GM12878 (cell line): ENCODE data around the gene ATG9A. TPM values are rescaled to one million over a fixed set of nuclear protein-coding genes. Genes with fewer than 3 reads are reported as not detected.
A peak's percentile ranks its signal among the peaks of the same experiment; 100 is the strongest.

Experiments used
- BCL3 ChIP-seq: IDR thresholded peaks from 2 replicates; pipeline ENCODE4 v1.6.1; 2011; ENCODE audit warnings: borderline replicate concordance, low read depth, mild to moderate bottlenecking, moderate library complexity, low read length; ENCODE audit not compliant: insufficient read depth, poor library complexity, severe bottlenecking
- BHLHE40 ChIP-seq, 2 experiments: fragments of 450-650 bp in 1 of 2; IDR thresholded peaks; 2 replicates each; pipeline ENCODE4 v1.6.1; 2011 to 2017; ENCODE audit warnings: low read depth in 2 of 2, borderline replicate concordance in 1 of 2, improper control_type of control experiment in 1 of 2, low read length in 1 of 2, mild to moderate bottlenecking in 1 of 2
- CBFB ChIP-seq: IDR thresholded peaks from 2 replicates; pipeline ENCODE4 v1.6.1; 2016; ENCODE audit warnings: antibody characterized with exemption, low read depth
- CTCF ChIP-seq, 3 experiments: IDR thresholded peaks in 2 of 3; conservative IDR thresholded peaks in 1 of 3; 2 replicates each; pipeline ENCODE4 v1.5.1; 2011; ENCODE audit warnings: low read depth in 3 of 3, low read length in 3 of 3, mild to moderate bottlenecking in 3 of 3, control low read depth in 2 of 3, moderate library complexity in 2 of 3, inconsistent platforms in 1 of 3, mixed read lengths in 1 of 3; ENCODE audit not compliant: control insufficient read depth in 2 of 3, insufficient read depth in 1 of 3; ENCODE audit errors: extremely low read depth in 1 of 3
- E2F8 ChIP-seq: fragments of 450-650 bp; IDR thresholded peaks from 2 replicates; pipeline ENCODE4 v1.6.1; 2018; ENCODE audit warnings: mild to moderate bottlenecking, low read depth, moderate library complexity; ENCODE audit not compliant: partially characterized antibody
- E4F1 ChIP-seq: fragments of 450-650 bp; IDR thresholded peaks from 2 replicates; pipeline ENCODE4 v1.6.1; 2018; ENCODE audit warnings: borderline replicate concordance, mild to moderate bottlenecking; ENCODE audit not compliant: partially characterized antibody
- HDAC2 ChIP-seq: fragments of 200-600 bp; sonication (generic); IDR thresholded peaks from 2 replicates; pipeline ENCODE4 v1.6.1; 2017
- IKZF2 ChIP-seq, 2 experiments: fragments of 450-650 bp; IDR thresholded peaks; 2 replicates each; pipeline ENCODE4 v1.6.1; 2017; ENCODE audit warnings: mild to moderate bottlenecking in 2 of 2, moderate library complexity in 2 of 2
- JUNB ChIP-seq: IDR thresholded peaks from 2 replicates; pipeline ENCODE4 v1.6.1; 2016; ENCODE audit warnings: antibody characterized with exemption, mild to moderate bottlenecking
- KAT2A ChIP-seq: conservative IDR thresholded peaks from 2 replicates; pipeline ENCODE4 v1.6.1; 2011; ENCODE audit warnings: low read depth, low read length; ENCODE audit not compliant: control insufficient read depth
- MYC ChIP-seq: IDR thresholded peaks from 2 replicates; pipeline ENCODE4 v1.6.1; 2011; ENCODE audit warnings: mild to moderate bottlenecking, low read length, moderate library complexity, inconsistent platforms; ENCODE audit not compliant: insufficient read depth, insufficient replicate concordance, insufficient read length, severe bottlenecking
- RCOR1 ChIP-seq: conservative IDR thresholded peaks from 2 replicates; pipeline ENCODE4 v1.6.1; 2012; ENCODE audit warnings: low read depth, low read length, improper control_type of control experiment
- SMAD1 ChIP-seq: fragments of 450-650 bp; IDR thresholded peaks from 2 replicates; pipeline ENCODE4 v1.6.1; 2018; ENCODE audit warnings: mild to moderate bottlenecking, low read depth; ENCODE audit not compliant: partially characterized antibody
- SRF ChIP-seq, 2 experiments: IDR thresholded peaks; 2 replicates each; pipeline ENCODE4 v1.6.1; 2011; ENCODE audit warnings: low read depth in 2 of 2, low read length in 2 of 2, mild to moderate bottlenecking in 1 of 2, moderate library complexity in 1 of 2
- TARDBP ChIP-seq: IDR thresholded peaks from 2 replicates; pipeline ENCODE4 v1.6.1; 2016; ENCODE audit warnings: borderline replicate concordance
- TBL1XR1 ChIP-seq: IDR thresholded peaks from 2 replicates; pipeline ENCODE4 v1.6.1; 2012; ENCODE audit warnings: low read depth, low read length, improper control_type of control experiment
- ZBTB4 ChIP-seq: fragments of 450-650 bp; formaldehyde crosslinking; IDR thresholded peaks from 2 replicates; pipeline ENCODE4 v1.4.0; 2022; ENCODE audit warnings: mild to moderate bottlenecking, moderate library complexity
- polyA plus RNA-seq, 11 experiments: library from polyadenylated mRNA; depleted of rRNA in 4 of 11; unstranded in 6 of 11; stranded (reverse) in 5 of 11; fragments of >200 nt; fragmentation: Nextera tagmentation in 4 of 11; fragmentation: Illumina TruSeq in 1 of 11; extraction: Ambion mirVana in 4 of 11; extraction: Trizol in 1 of 11; gene quantifications; 1 replicate in 1 of 11; 2 replicates in 10 of 11; pipeline versions ENCODE4 v1.2.1 to v1.2.3, GENCODE V29; 2011 to 2016; ENCODE audit warnings: inconsistent platforms in 2 of 11, missing spikeins in 2 of 11, low read depth in 1 of 11
- total RNA-seq, 4 experiments: library from RNA; depleted of rRNA in 3 of 4; stranded (reverse); fragments of >200 nt in 3 of 4; fragmentation: Illumina TruSeq in 1 of 4; extraction: Trizol in 1 of 4; gene quantifications; 2 replicates each; pipeline versions ENCODE4 v1.2.1 to v1.2.3, GENCODE V29; 2013 to 2021

ATG9A gene
- total and polyA plus RNA-seq, 10 of the 15 experiments (the other 5 are each of a cell fraction or from before 2014, with no cell fraction given), result 0.16 to 37.5 (median 14.6) TPM; not detected in 1

GRCh38 chr2:219230059-219230540 lies 664 bp upstream of the ATG9A start (continued):
- TF ChIP-seq CTCF (IDR thresholded peaks at IDR 0.05 in 2 of 3, conservative IDR thresholded peaks at IDR 0.05 in 1 of 3; ENCODE audit: control insufficient read depth in 2 of 3, extremely low read depth in 1 of 3, insufficient read depth in 1 of 3, low read depth in 3 of 3, low read length in 3 of 3) (no peak), KAT2A (no peak), JUNB (no peak), SRF (IDR thresholded peaks at IDR 0.05; ENCODE audit: low read depth in 2 of 2, low read length in 2 of 2) (no peak), BHLHE40 (IDR thresholded peaks at IDR 0.05; ENCODE audit: borderline replicate concordance in 1 of 2, low read depth in 2 of 2, low read length in 1 of 2) (peak; percentile 75; a peak in 3 of 4 replicates), ZBTB4 (CRISPR knock-in tag) (no peak), E4F1 (no peak), CBFB (no peak), IKZF2 (IDR thresholded peaks at IDR 0.05) (no peak), MYC (no peak), TARDBP (0 out of 2 replicates have a peak, but pooled peaks have one; percentile 12), E2F8 (peak; percentile 45), RCOR1 (no peak), BCL3 (no peak), HDAC2 (peak; percentile 24; the same call in 1 of the 2 replicates), SMAD1 (no peak), TBL1XR1 (no peak)
